GM21825 (cell line): ENCODE results near the gene RMND5B.
A peak's percentile ranks its signal among the peaks of the same experiment; 100 is the strongest.
"Not testable (repeated sequence)": the region's sequence is repeated elsewhere in the genome, so short reads cannot be mapped to it uniquely, and the experiment has no call there.

Experiments used
- ATAC-seq: cut with Tn5 transposase; IDR thresholded peaks from one replicate; pipeline ENCODE4 v1.9.1; 2021; ENCODE audit warnings: mild to moderate bottlenecking, moderate library complexity; ENCODE audit not compliant: unreplicated experiment

Gene RMND5B

DNA sequence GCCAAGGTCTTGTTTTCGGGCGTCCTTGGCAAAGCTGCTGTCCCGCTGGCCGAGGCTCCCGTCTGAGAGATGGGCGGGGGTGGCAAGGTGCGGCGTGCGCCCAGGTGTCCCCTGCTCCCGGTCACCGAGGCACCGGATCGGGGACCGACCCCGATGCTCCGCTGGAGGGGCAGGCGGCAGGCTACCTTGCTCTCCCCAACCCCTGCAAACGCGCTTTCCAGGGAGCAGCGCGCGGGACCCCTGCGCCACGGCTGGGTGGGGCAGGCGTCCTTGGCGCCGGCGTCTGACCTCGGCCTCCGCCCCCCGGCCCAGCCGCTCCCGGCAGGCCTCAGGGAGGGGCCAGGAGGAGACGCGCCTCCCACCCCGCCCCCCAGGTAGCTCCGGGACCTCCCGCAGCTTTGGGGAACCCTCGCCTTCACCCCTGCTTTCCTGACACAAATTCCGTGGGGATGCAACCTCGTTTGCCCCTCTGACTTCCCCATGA is 16.9 kb upstream of the RMND5B start:
- ATAC-seq: no peak

DNA sequence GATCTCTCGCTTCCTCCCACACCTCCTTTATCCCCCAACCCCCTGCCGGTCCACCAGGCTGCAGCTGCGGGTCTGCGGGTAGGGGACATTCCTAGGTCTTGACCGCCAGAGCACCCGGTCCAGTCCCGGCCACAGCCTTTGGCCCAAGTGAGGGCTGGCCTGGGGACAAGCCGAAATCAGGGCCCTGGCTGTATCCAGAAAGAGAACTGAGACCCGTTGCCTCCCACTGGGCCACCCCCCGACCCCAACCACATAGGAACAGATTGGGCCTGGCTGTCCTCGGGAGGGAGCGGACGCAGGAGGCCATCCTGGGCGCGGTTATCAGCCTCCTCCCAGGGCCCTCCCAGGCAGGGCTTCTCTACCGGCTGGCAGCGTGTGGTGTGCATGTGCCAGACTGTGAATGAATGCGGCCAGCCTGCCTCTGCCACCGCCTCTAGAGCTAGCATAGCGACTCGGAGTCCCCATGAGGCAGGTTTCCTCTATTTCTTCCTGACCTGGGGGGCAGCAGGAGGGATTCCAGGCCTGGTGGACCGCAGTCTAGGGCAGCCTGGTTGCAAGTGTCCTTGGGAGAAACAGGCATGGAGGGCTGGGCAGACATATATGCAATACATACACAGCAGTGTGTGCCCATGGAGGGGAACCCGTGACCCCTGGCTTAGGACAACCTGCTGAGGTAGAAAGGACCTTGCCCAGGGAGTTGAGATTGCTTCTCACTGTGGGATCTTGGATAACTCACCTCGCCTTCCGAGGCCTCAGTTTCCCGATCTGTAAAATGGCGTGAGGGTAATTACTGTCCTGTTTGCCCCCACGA is 16.3 kb upstream of the RMND5B start:
- ATAC-seq: no peak

DNA sequence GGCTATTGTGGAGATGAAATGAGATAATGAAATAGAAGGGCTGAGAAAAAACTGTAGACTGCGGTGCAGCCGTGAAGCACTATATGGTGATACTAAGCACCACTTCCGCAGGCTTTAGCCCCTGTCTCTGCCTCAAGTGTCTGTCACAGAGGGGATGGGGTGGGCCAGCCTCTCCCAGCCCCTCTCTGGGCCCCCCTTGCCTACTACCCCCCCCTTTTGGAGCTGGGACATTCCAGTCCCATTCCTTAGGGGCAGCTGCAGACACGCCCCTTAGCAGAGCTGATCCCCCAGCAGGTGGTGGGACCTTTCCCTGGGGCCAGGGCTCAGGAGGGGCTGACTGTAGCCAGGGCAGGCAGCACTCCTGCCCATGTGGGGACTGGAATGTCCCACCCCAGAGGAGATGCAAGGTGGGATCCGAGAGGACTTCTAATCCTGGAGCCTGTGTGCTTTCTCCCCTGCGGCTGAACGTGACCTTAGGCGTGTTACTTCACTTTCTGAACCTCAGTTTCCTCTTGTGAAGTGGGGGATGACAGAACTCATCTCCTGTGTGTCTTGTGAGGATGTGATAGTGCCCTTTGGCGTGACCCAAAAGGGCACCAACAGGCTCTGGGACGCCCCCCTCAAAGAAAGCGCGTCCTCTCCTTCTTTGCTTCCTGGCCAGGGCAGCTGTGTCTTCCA is 15.5 kb upstream of the RMND5B start:
- no peak for ATAC-seq

DNA sequence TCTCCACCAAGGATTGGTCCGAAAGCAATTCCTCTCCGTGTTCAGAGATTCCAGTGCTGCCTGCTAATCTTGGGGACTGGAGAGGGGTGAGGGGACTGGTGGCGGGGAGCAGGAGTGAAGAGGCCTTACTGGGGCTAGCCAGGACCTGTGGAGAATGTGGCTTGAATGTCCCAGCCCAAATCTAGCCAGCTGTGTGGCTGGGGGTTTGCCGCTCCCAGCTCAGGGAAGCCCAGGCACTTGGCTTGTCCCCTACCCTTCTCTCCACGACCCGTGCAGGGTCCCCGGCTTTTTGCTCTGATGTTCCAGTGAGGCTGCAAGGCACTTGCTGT is 15.0 kb upstream of the RMND5B start:
- no peak for ATAC-seq

DNA sequence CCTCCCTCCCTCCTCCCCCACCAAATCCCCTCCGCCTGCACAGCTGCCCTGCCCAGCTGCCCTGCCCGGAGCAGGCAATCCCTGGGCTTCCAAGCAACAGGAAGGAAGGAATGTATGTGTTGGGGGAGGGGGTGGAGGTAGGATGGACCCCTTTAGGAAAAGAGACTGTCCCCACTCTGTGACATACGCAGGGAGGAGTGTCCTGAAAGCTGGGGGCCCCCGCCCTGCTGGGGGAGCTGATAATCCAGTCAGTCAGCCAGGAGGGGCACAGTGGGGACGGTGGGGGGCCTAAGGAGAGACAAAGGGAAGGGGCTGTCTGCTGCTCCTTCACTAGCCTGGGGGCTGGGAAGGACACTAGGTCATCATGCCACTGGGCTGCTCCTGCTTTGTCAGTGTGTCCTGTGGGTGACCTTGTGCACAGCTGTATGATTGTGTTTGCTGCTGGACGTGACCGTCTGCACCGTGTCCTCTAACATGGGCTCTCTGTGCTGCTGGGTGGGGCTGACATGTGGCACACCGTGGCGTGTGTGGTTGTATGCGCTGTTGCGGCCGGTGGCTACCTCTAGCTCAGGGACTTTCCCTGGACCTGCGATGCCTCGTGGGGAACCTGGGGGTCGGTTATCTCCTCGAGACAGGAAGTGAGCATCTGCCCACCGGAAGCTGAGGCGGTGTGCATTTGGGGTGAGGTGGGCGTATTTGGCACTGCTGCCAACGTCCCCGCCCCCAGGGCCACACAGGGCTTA is 14.5 kb upstream of the RMND5B start:
- peak; percentile 30 for ATAC-seq

DNA sequence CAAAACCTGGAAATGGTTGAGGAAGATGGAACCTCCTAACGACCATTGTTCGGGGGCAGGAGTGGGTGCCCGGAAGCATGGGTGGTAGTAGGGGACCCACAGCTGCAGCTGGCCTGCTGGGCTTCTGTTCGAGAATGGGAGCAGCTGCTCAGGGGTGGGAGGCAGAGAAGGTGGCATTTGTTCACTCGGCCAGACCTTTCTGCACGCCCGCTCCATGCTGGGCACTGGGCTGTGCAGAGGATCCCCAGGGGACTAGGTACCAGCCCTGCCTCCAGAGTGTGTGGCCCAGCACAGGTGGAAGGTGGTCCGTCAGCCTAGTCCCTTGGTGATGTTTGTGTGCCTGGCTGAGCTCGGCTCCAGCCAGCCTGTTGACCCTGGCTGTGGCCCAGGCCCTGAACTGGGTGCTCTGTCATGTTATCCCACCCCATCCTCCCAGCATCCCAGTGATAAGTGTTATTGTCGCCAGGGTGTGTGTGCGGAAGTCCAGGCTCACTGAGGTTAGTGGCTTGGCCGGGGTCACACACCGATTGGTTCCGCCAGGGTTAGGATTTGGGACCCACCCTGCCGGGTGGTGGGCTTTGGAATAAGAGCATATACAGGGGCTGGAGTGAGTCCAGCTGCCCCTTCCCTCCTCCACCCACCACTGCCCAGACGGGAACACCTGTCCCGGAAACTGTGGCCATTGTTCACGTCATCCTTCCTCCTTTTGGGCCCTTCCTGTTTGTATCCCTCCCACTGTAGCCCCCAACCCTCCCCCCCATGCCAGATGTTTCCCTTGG is 12.7 kb upstream of the RMND5B start:
- no peak for ATAC-seq

DNA sequence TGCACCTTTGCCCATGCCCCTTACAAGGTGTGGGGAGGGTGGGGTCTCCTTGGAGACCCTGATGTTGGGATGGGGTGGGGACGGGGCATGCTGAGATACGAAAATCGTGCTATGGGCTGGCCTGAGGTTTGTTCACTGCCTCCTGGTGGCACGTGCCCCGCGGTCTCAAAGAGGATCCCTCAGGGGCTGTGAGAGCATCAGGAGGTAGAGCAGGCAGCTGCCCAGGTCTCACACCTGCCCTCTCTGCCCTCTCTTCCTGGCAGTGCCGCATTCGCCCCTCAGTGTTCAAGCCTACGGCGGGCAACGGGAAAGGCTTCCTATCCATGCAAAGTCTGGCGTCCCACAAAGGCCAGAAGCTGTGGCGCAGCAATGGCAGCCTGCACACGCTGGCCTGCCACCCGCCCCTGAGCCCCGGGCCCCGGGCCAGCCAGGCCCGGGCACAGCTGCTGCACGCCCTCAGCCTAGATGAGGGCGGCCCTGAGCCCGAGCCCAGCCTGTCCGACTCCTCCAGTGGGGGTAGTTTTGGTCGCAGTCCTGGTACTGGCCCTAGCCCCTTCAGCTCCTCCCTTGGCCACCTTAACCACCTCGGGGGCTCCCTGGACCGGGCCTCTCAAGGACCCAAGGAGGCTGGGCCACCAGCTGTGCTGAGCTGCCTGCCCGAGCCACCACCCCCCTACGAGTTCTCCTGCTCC is 10.8 kb upstream of the RMND5B start:
- no peak for ATAC-seq

DNA sequence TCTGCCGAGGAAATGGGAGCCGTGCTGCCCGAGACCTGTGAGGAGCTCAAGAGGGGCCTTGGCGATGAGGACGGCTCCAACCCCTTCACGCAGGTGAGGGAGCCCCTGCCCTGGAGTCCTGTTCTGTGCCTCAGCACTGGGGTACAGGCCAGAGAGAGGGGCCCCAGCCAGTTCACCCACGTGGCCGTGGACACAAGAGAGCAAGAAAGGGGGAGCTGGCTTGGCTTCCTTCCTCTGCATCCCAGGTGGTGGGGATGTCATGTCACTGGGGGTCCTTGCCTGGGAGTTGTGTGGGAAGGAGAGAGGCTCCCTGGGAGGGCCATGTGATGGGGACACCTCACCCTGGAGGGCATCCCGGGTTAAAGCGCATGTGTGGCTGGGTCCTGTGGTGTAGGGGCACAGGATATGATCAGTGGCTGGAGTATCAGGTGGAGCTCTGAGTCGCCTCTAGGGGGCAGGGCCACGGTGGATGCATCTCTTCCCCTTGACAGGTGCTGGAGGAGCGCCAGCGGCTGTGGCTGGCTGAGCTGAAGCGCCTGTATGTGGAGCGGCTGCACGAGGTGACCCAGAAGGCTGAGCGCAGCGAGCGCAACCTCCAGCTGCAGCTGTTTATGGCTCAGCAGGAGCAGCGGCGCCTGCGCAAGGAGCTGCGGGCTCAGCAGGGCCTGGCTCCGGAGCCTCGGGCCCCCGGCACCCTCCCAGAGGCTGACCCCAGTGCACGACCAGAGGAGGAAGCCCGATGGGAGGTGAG is 10.0 kb upstream of the RMND5B start:
- peak; percentile 69 for ATAC-seq

- no peak for ATAC-seq
Measured at GRCh38 chr5:178121391-178122276, 9.2 kb upstream of the RMND5B start.

DNA sequence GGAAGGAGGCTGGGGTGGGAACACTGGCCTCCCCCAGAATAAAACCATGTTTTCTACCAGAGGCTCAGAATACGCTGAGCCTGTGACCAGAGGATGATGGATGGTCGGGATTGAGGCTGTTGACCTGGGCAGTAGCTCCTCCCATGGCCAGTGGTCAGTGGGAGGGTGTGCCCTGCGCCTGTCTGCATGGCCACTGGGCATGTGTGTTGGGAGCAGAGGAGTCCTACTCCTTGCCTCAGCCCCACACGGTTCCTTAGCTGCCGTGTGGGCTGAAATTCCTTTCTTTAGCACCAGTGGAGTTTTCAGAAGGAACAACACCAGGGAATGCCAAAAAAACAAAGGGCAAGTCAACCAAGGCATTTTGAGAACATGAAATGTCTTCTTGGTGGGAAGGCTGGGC is 8.5 kb upstream of the RMND5B start:
- ATAC-seq: no peak

- ATAC-seq: no peak
Measured at GRCh38 chr5:178123094-178123965, 7.5 kb upstream of the RMND5B start.

GRCh38 chr5:178123966-178124925 is 6.6 kb upstream of the RMND5B start:
- ATAC-seq: no peak

- no peak for ATAC-seq
Measured at GRCh38 chr5:178125253-178125906, 5.4 kb upstream of the RMND5B start.

- ATAC-seq: no peak
Measured at GRCh38 chr5:178126556-178126955, 4.3 kb upstream of the RMND5B start.

DNA sequence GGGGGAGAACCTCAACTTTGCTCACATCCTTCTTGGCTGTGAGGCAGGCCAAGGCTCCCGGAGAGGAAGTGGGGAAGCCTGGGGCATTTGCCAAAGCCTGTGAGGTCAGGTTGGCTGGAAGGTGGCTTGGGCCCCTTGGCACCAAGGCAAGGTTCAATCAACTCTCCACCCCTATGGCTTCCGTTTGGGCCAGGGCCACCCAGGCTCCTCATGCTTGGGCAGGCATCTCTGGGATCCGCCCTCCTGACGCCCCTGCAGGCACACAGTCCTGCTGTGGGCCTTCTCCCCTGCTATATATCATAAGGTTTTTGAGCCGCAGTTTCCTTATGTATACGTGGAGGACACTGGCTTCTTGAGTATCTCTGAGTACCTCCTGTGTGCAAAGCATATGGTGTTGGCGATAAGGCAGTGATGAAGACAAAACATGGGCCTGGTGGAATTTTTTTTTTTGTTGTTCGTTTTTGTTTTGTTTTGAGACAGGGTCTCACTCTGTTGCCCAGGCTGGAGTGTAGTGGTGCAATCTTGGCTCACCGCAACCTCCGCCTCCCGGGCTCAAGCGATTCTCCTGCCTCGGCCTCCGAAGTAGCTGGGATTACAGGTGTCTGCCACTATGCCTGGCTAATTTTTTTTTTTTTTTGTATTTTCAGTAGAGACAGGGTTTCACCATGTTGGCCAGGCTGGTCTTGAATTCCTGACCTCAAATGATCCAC is 3.4 kb upstream of the RMND5B start:
- not testable (repeated sequence) for ATAC-seq
